Measurements from ENCODE around the gene CRADD.

Gene CRADD

DNA sequence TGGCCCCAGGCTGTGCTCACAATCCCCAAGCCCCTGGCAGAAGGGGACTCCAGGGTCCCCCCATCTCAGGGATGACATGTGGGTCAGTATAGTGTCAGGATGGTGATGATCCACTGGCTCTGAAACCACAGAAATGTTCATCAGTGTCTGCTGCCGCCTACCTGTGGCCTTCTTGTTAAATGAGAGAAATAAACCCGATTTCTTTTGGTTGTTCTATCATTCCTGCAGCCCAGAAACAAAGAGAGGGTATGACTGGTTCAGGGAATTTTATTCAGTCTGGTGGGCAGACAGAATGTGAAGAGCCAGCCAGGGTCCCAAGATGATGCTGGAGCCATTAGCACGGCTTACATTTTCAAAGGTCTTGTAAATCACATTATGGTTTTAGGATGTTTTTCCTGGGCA lies 86.6 kb downstream of the CRADD start:
- TF ChIP-seq, protein P1, sequence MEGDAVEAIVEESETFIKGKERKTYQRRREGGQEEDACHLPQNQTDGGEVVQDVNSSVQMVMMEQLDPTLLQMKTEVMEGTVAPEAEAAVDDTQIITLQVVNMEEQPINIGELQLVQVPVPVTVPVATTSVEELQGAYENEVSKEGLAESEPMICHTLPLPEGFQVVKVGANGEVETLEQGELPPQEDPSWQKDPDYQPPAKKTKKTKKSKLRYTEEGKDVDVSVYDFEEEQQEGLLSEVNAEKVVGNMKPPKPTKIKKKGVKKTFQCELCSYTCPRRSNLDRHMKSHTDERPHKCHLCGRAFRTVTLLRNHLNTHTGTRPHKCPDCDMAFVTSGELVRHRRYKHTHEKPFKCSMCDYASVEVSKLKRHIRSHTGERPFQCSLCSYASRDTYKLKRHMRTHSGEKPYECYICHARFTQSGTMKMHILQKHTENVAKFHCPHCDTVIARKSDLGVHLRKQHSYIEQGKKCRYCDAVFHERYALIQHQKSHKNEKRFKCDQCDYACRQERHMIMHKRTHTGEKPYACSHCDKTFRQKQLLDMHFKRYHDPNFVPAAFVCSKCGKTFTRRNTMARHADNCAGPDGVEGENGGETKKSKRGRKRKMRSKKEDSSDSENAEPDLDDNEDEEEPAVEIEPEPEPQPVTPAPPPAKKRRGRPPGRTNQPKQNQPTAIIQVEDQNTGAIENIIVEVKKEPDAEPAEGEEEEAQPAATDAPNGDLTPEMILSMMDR (conservative IDR thresholded peaks at IDR 0.05; ENCODE audit: low read length) = no peak

DNA sequence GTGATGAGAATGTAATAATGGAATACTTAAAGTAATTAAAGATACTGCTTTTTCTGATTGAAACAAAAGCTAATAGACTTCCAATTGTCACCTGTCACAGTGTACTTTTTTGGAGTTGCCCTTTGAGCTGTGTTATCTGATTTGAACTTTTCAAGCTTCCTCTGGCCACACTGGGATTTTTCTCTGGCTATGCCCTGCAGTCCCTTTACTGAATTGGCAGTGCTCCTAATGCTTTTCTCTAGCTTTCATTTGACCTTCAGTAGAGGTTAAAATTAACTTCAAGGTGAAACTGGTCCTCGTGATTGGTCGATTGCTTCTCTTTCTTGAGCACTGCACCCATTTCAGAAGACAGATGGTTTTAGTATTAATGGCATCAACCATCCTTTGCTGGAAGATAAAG lies 89.2 kb downstream of the CRADD start:
- DNase-seq (ENCODE audit: low read depth) = no peak
- H3K4me3 ChIP-seq (ENCODE audit: low read length) = no peak overlapping the region
- TF ChIP-seq, protein P1 (conservative IDR thresholded peaks at IDR 0.05; ENCODE audit: low read length) = no peak

More for the DNA sequence above, 86.6 kb downstream of the CRADD start:
- DNase-seq (ENCODE audit: low read depth) = no peak
- H3K4me3 ChIP-seq (ENCODE audit: low read length) = no peak overlapping the region

DNA sequence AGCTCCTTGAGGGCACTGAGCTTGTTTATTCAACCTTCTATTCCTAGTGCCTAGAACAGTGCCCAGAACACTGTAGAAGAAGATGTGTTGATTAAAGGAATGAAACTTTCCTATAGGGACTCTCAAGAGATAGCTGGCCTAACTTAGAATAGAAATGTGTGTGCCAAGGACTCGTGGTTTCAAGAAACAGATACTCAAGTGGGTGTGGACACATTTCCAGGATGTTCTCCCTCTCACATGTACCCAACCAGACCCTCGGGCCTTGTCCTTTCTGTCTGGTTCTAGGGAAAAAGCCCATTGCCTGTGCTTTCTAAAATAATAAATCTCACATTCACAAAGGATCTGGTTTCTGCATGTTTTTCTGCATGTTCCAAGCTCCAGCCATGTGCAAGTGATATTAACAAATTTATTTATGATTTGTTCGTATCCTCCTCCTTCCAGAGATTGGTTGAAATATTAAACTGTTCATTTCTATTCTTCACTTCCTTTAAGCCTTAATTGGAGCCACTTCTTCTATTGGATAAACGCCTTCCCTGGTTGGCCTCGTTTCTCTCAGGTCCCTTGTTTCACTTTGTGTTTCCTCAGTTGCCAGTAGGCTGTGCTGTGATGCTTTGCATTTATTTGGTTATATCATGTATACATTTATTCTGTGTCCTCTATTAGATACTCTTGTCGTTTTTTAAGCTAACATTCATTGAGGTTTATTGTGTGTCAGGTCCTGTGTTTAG lies 89.8 kb downstream of the CRADD start:
- H3K4me3 ChIP-seq (ENCODE audit: low read length) = no peak overlapping the region
- DNase-seq (ENCODE audit: low read depth) = peak; percentile 79

DNA sequence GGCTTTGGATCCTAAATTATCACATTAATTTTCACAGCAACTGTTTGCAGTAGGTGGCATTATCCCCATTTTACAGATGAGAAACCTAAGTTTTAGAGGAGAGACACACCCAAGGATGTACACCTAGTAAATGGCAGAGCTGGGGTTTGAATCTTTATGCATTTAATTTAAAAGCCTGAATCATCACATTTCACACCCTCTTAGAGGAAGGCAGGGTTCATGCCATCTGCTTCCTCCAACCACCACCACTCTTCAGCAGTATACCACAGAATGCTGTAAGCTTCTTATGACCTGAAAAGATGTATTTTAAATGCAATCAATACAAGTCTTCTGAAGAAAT lies 90.3 kb downstream of the CRADD start:
- TF ChIP-seq, protein P1 (conservative IDR thresholded peaks at IDR 0.05; ENCODE audit: low read length) = no peak
- H3K4me3 ChIP-seq (ENCODE audit: low read length) = no peak overlapping the region
- DNase-seq (ENCODE audit: low read depth) = peak; percentile 19

More for the DNA sequence above, 89.8 kb downstream of the CRADD start:
- TF ChIP-seq, protein P1 (conservative IDR thresholded peaks at IDR 0.05; ENCODE audit: low read length) = peak; percentile 73

DNA sequence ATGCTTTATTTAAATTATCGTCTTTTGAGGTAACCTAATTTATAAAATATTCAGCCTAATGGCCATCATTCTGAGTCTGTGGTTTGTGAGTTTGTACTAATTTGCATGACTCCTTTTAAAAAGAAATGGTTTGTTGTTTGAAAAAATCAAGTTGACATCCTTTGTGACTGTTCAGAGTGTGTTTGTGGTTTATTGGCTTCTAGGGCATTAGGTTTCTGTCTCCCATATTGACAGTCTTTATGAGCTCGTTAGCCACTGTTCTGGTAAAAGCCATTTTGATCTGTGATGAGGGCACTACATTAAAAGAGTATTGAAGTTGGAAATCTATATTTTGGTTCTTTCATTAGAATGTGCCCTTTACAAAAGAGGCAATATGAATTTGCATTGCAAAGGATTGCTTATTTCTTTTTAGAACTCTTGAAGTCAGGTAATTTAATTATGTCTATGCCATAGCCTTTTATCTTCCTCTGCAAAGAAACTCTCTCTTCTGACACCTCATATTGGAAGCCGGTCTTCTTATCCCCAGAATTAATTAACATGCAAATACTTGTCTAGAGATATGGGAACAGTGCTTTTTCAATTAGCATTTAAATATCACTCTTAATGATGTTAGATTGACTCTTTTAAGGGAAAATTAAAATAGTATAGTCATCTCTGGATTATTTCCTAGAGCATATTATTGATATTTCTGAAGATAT lies 95.0 kb downstream of the CRADD start:
- no peak for DNase-seq (ENCODE audit: low read depth)
- H3K4me3 ChIP-seq (ENCODE audit: low read length) = no peak overlapping the region
- TF ChIP-seq, protein P1 (conservative IDR thresholded peaks at IDR 0.05; ENCODE audit: low read length) = no peak

DNA sequence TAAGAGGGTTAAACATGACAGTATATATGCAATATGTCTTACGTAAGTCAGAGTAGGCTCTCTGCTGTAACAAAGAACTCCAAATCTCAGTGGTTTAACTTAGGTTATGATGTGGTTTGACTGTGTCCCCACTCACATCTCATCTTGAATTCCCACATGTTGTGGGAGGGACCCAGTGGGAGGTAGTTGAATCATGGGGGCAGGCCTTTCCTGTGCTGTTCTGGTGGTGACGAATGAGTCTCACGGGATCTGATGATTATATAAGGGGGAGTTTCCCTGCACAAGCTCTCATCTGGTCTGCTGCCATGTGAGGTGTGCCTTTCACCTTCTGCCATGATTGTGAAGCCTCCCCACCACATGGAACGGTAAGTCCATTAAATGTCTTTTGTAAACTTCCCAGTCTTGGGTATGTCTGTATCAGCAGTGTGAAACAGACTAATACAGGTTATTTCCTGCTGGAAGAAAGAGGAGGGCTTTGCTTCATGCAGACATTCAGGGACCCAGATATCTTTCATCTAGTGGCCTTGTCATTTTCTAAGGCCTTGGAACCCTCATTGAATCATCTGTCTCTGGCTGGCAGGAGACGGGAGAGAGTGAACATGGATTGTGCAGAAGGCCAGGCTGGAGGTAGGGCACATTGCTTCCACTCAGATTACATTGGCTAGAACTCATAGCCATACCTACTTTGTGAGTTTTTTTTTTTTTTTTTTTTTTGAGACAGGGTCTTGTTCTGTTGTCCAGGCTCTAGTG lies 96.1 kb downstream of the CRADD start:
- DNase-seq (ENCODE audit: low read depth) = peak; percentile 58
- no peak overlapping the region for H3K4me3 ChIP-seq (ENCODE audit: low read length)
- TF ChIP-seq, protein P1 (conservative IDR thresholded peaks at IDR 0.05; ENCODE audit: low read length) = no peak
